ENCODE data around the gene PDE1A. TPM values are rescaled to one million over a fixed set of nuclear protein-coding genes. Genes with fewer than 3 reads are reported as not detected.

PDE1A gene
- polyA plus RNA-seq, 2 of the 4 experiments (the other 2 are of a cell fraction), result 0.28 to 3.2 TPM

DNA sequence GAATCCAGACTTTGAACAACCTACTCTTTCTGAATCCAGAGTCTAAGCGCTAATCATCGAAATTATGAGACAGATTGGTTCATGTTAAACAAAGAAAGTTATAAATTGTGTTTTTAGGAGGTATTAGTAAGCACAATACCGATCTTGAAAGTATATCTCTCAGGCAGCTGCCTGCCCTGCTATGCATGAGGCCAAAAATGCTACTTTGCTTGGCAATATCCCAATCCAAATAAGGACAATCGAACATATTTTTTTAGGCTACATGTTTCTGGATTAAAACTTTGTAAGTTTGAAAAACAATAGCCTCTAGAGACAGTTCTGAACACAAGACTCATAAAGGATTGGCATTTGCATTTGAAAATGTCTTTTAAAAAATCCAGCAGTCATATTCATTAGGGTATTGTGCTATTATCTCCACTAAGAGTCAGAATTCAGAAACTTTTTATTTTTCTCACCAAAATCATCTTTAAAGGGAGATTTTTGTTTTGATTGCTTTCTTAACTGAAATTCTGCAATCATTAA is 167.1 kb downstream of the PDE1A start:
- DNase-seq (ENCODE audit: low read depth in 1 of 2, low spot score in 1 of 2), result no peak
- CTCF ChIA-PET, result interaction anchor here (2.0 kb wide), 1 partner anchor 74 kb away, joined by 6 read pairs; no protein-coding TSS in a partner anchor
- no peak for ATAC-seq
- Histone ChIP-seq H3K27ac (no peak overlapping the region), H3K4me3 (no peak overlapping the region), H3K4me2 (no peak overlapping the region), H3K4me1 (no peaks in the 10 kb centered on the region), H3K9me3 (no peaks in the 10 kb centered on the region)
- FAIRE-seq, result no peak
- POLR2A ChIA-PET, result no interaction called here
- 42% methylated on average over 4 of the region's 4 CpGs for WGBS (ENCODE audit: missing lambda C conversion rate)
- TF ChIP-seq, protein P1, sequence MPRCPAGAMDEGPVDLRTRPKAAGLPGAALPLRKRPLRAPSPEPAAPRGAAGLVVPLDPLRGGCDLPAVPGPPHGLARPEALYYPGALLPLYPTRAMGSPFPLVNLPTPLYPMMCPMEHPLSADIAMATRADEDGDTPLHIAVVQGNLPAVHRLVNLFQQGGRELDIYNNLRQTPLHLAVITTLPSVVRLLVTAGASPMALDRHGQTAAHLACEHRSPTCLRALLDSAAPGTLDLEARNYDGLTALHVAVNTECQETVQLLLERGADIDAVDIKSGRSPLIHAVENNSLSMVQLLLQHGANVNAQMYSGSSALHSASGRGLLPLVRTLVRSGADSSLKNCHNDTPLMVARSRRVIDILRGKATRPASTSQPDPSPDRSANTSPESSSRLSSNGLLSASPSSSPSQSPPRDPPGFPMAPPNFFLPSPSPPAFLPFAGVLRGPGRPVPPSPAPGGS (IDR thresholded peaks at IDR 0.05), result no peak
- TF ChIP-seq, protein P2, sequence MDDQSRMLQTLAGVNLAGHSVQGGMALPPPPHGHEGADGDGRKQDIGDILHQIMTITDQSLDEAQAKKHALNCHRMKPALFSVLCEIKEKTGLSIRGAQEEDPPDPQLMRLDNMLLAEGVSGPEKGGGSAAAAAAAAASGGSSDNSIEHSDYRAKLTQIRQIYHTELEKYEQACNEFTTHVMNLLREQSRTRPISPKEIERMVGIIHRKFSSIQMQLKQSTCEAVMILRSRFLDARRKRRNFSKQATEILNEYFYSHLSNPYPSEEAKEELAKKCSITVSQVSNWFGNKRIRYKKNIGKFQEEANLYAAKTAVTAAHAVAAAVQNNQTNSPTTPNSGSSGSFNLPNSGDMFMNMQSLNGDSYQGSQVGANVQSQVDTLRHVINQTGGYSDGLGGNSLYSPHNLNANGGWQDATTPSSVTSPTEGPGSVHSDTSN (IDR thresholded peaks at IDR 0.05), result no peak
- TF ChIP-seq EP300 (IDR thresholded peaks at IDR 0.05) (no peak), CBX8 (IDR thresholded peaks at IDR 0.05) (no peak), POLR2A (IDR thresholded peaks at IDR 0.05; ENCODE audit: low read length) (no peak), NR3C1 (IDR thresholded peaks at IDR 0.05) (no peak), JUNB (IDR thresholded peaks at IDR 0.05) (no peak), JUN (IDR thresholded peaks at IDR 0.05) (no peak), NPAS2 (CRISPR knock-in tag; IDR thresholded peaks at IDR 0.05; ENCODE audit: borderline replicate concordance) (no peak), CHD4 (IDR thresholded peaks at IDR 0.05; ENCODE audit: borderline replicate concordance) (no peak), MAZ (IDR thresholded peaks at IDR 0.05; ENCODE audit: borderline replicate concordance, low read depth, low read length) (no peak), RARB (CRISPR knock-in tag; IDR thresholded peaks at IDR 0.05) (no peak), RAD21 (conservative IDR thresholded peaks at IDR 0.05 in 1 of 2, IDR thresholded peaks at IDR 0.05 in 1 of 2) (no peak), KDM5A (IDR thresholded peaks at IDR 0.05) (no peak)
- TF ChIP-seq, protein P3, sequence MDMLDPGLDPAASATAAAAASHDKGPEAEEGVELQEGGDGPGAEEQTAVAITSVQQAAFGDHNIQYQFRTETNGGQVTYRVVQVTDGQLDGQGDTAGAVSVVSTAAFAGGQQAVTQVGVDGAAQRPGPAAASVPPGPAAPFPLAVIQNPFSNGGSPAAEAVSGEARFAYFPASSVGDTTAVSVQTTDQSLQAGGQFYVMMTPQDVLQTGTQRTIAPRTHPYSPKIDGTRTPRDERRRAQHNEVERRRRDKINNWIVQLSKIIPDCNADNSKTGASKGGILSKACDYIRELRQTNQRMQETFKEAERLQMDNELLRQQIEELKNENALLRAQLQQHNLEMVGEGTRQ (IDR thresholded peaks at IDR 0.05), result no peak
- TF ChIP-seq, protein P4, sequence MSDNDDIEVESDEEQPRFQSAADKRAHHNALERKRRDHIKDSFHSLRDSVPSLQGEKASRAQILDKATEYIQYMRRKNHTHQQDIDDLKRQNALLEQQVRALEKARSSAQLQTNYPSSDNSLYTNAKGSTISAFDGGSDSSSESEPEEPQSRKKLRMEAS (IDR thresholded peaks at IDR 0.05), result no peak
- TF ChIP-seq, protein P5, sequence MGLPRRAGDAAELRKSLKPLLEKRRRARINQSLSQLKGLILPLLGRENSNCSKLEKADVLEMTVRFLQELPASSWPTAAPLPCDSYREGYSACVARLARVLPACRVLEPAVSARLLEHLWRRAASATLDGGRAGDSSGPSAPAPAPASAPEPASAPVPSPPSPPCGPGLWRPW (IDR thresholded peaks at IDR 0.05), result no peak

DNA sequence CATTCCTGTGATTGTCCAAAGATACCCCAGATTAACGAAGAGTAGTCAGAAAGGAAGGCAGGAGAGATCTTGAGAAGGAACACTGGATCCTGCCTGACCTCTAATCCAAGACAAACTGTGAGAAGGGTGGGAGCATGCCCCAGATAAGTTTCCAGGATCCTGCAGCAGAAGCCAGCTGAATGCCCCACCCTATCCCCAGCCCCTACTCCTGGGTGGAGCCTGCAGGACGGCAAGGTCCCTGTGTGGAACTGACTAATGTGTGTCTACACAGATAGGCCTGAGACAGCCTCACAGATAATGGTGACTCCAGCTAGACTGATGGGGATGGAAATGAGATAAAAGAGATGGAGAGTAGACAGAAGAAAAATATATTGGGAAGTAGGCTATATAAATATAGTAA is 174.3 kb downstream of the PDE1A start:
- ChIA-PET POLR2A (no interaction called here), CTCF (no interaction called here)
- H3K4me2 ChIP-seq, result no peak overlapping the region
- TF ChIP-seq RAD21 (conservative IDR thresholded peaks at IDR 0.05 in 1 of 2, IDR thresholded peaks at IDR 0.05 in 1 of 2) (no peak), RNF2 (IDR thresholded peaks at IDR 0.05; ENCODE audit: borderline replicate concordance, low read depth) (no peak), CHD2 (IDR thresholded peaks at IDR 0.05; ENCODE audit: low read length, partially characterized antibody) (no peak), POLR2AphosphoS2 (conservative IDR thresholded peaks at IDR 0.05; ENCODE audit: low read length) (no peak), NR3C1 (IDR thresholded peaks at IDR 0.05) (no peak), JUNB (IDR thresholded peaks at IDR 0.05) (no peak), RFX5 (IDR thresholded peaks at IDR 0.05) (no peak), FOSB (CRISPR knock-in tag; IDR thresholded peaks at IDR 0.05) (no peak), SREBF2 (IDR thresholded peaks at IDR 0.05) (no peak), EHF (CRISPR knock-in tag; IDR thresholded peaks at IDR 0.05) (no peak), ESRRA (IDR thresholded peaks at IDR 0.05; ENCODE audit: borderline replicate concordance, low read length) (no peak), KDM1A (IDR thresholded peaks at IDR 0.05; ENCODE audit: low read depth) (no peak)
- TF ChIP-seq, protein P2 (IDR thresholded peaks at IDR 0.05), result no peak
- TF ChIP-seq, protein P5 (IDR thresholded peaks at IDR 0.05), result no peak
- TF ChIP-seq, protein P6, sequence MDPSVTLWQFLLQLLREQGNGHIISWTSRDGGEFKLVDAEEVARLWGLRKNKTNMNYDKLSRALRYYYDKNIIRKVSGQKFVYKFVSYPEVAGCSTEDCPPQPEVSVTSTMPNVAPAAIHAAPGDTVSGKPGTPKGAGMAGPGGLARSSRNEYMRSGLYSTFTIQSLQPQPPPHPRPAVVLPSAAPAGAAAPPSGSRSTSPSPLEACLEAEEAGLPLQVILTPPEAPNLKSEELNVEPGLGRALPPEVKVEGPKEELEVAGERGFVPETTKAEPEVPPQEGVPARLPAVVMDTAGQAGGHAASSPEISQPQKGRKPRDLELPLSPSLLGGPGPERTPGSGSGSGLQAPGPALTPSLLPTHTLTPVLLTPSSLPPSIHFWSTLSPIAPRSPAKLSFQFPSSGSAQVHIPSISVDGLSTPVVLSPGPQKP (IDR thresholded peaks at IDR 0.05; ENCODE audit: low read depth, low read length), result no peak
- TF ChIP-seq, protein P7, sequence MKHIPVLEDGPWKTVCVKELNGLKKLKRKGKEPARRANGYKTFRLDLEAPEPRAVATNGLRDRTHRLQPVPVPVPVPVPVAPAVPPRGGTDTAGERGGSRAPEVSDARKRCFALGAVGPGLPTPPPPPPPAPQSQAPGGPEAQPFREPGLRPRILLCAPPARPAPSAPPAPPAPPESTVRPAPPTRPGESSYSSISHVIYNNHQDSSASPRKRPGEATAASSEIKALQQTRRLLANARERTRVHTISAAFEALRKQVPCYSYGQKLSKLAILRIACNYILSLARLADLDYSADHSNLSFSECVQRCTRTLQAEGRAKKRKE (CRISPR knock-in tag; IDR thresholded peaks at IDR 0.05; ENCODE audit: low read depth), result no peak
- ATAC-seq (no peak), DNase-seq (ENCODE audit: low read depth in 1 of 2, low spot score in 1 of 2) (no peak), FAIRE-seq (no peak)
- no peak overlapping the region for H3K4me3 ChIP-seq
- H3K9me3 ChIP-seq, result no peaks in the 10 kb centered on the region
- WGBS (ENCODE audit: missing lambda C conversion rate), result 55% methylated on average over 2 of the region's 2 CpGs
- H3K4me1 ChIP-seq, result no peaks in the 10 kb centered on the region
- H3K27ac ChIP-seq, result no peak overlapping the region

All from A549 (cell line).